ENCODE results near the gene RGS3. TPM values are rescaled to one million over a fixed set of nuclear protein-coding genes. Genes with fewer than 3 reads are reported as not detected.

Gene RGS3
- total RNA-seq, 1 donor from 2014 or later, result 15.0 TPM

DNA sequence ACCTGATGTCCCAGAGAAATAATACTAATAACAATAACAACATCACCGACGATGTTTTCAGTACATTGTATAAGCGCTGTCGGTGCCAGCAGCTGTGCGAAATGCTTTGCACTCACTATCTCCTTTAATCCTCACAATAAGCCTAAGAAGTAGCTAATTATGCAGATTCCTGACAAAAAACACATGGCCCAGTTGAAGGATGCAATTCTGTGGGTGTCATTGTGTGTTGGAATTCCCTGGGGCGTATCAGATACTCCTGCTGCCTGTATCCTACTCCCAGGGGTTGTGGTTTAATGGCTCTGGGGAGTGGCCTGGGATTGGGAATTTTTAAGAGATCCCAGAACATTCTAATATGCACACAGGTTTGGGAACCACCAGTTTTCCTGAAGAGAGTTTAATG is 154.0 kb downstream of the RGS3 start:
- no peak for DNase-seq
- TF ChIP-seq CTCF (IDR thresholded peaks at IDR 0.05), result no peak
- no peaks in the 10 kb centered on the region for H3K9me3 Mint-ChIP-seq
- H3K4me1 Mint-ChIP-seq, result peaks cover 61% of the 10 kb centered on the region
- no peak overlapping the region for H3K27ac Mint-ChIP-seq
- intact Hi-C loops (cut with micrococcal nuclease), result no loop called here
- ChIA-PET CTCF (interaction anchor here (3.1 kb wide), 1 partner anchor 39 kb away, joined by 17 read pairs; no protein-coding TSS in a partner anchor), POLR2A (no interaction called here)
- H3K27me3 Mint-ChIP-seq, result no peaks in the 10 kb centered on the region
- H3K4me3 Mint-ChIP-seq, result no peak overlapping the region
- no peak for ATAC-seq (ENCODE audit: low read depth)
- H3K36me3 Mint-ChIP-seq (ENCODE audit: low read depth), result no peaks in the 10 kb centered on the region

DNA sequence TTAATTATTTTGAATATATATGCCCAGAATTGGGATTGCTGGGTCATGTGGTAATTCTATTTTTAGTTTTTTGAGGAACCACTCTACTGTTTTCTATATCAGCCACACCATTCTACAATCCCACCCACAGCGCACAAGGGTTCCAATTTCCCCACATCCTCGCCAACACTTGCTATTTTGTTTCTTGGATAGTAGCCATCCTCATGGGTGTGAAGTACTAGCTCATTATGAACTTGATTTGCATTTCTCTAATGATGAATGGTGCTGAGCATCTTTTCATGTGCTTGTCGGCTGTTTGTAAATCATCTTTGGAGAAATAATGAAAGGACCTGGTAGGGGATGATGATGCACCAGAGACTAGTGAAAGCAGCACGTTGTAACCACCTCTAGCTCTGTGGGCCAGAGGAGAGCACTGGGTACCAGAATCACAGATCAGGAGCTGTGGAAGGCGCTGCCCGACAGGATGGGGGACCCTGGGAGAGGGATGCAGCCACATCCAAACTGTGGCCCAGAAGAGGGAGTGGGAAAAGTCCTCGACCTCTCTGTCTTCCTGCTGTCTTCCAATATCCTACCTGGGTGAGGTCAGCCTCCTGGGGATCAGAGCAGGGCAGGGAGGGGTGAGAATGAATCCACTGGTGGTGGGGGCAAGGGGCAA is 155.4 kb downstream of the RGS3 start:
- Mint-ChIP-seq H3K27me3 (no peaks in the 10 kb centered on the region), H3K27ac (no peak overlapping the region), H3K4me1 (peaks cover 74% of the 10 kb centered on the region), H3K4me3 (no peak overlapping the region), H3K36me3 (ENCODE audit: low read depth) (no peaks in the 10 kb centered on the region), H3K9me3 (no peaks in the 10 kb centered on the region)
- no peak for TF ChIP-seq CTCF (IDR thresholded peaks at IDR 0.05)
- CTCF ChIA-PET, result interaction anchor here (1.3 to 1.4 kb wide), 2 partner anchors 28 to 36 kb away, joined by 3 to 5 read pairs; no protein-coding TSS in a partner anchor
- intact Hi-C loops (cut with micrococcal nuclease), result loop anchor here (1.0 kb wide), 1 partner anchor 17 kb away; no protein-coding TSS in a partner anchor
- ATAC-seq (ENCODE audit: low read depth) (no peak), DNase-seq (no peak)
- POLR2A ChIA-PET, result interaction anchor here (0.9 kb wide), 1 partner anchor 209 kb away, joined by 5 read pairs; the partner anchor contains the start of genes C9orf43 and POLE3

GRCh38 chr9:113619491-113620376 is 156.2 kb downstream of the RGS3 start:
- DNase-seq (no peak), ATAC-seq (ENCODE audit: low read depth) (no peak)
- no peak overlapping the region for H3K4me3 Mint-ChIP-seq
- TF ChIP-seq CTCF (IDR thresholded peaks at IDR 0.05), result no peak
- H3K9me3 Mint-ChIP-seq, result no peaks in the 10 kb centered on the region
- H3K4me1 Mint-ChIP-seq, result peaks cover 69% of the 10 kb centered on the region
- H3K27me3 Mint-ChIP-seq, result no peaks in the 10 kb centered on the region
- POLR2A ChIA-PET, result no interaction called here
- H3K27ac Mint-ChIP-seq, result no peak overlapping the region
- H3K36me3 Mint-ChIP-seq (ENCODE audit: low read depth), result no peaks in the 10 kb centered on the region
- CTCF ChIA-PET, result interaction anchor here (1.3 to 1.4 kb wide), 2 partner anchors 28 to 35 kb away, joined by 3 to 5 read pairs; no protein-coding TSS in a partner anchor
- intact Hi-C loops (cut with micrococcal nuclease), result loop anchor here (1.0 to 5.0 kb wide), 2 partner anchors 17 to 38 kb away; no protein-coding TSS in a partner anchor

GRCh38 chr9:113620377-113621161 is 157.0 kb downstream of the RGS3 start:
- H3K9me3 Mint-ChIP-seq, result no peaks in the 10 kb centered on the region

More at GRCh38 chr9:113620377-113621161, 157.0 kb downstream of the RGS3 start:
- ATAC-seq (ENCODE audit: low read depth), result no peak
- DNase-seq, result no peak
- ChIA-PET CTCF (no interaction called here), POLR2A (no interaction called here)
- Mint-ChIP-seq H3K36me3 (ENCODE audit: low read depth) (no peaks in the 10 kb centered on the region), H3K4me1 (peaks cover 60% of the 10 kb centered on the region), H3K27me3 (no peaks in the 10 kb centered on the region), H3K27ac (no peak overlapping the region), H3K4me3 (no peak overlapping the region)
- intact Hi-C loops (cut with micrococcal nuclease), result loop anchor here (5.0 kb wide), 1 partner anchor 37 kb away; no protein-coding TSS in a partner anchor
- TF ChIP-seq CTCF (IDR thresholded peaks at IDR 0.05), result no peak

Data from activated B cell treated with CpG ODN at 0.5 μM for 24 hours (primary cell).